Measurements from ENCODE around the gene DENND1B. TPM values are rescaled to one million over a fixed set of nuclear protein-coding genes. Genes with fewer than 3 reads are reported as not detected.

The DENND1B gene
- total RNA-seq, 1 experiment from 2014 or later, result 14.1 TPM

DNA sequence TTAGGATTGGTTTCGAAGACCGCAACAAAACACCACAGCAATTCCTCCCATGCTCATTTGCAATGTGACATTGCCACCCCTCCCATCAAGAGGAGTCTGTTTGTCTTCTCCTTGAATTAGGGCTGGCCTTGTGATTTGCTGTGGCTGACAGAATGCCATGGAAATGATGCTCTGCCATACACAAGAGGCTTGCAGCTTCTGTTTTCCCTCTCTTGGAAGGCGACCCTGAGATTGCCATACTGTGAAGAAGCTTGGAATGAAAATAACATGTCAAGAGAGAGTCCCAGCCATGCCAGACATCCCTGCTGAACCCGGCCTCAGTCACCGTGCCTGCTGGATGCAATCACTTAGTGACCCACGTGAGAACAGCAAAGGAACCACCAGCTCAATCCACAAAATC lies 294.8 kb downstream of the DENND1B start:
- Histone ChIP-seq H3K9me3 (ENCODE audit: insufficient read depth, low read depth) (no peaks in the 10 kb centered on the region), H3K9me2 (ENCODE audit: insufficient read depth) (no peaks in the 10 kb centered on the region), H3K36me3 (ENCODE audit: low read depth) (no peaks in the 10 kb centered on the region), H4K20me1 (ENCODE audit: insufficient read depth) (no peaks in the 10 kb centered on the region), H3K4me2 (no peak overlapping the region), H3K27ac (no peak overlapping the region), H2AFZ (no peak overlapping the region), H3K27me3 (ENCODE audit: insufficient read depth, low read depth) (no peaks in the 10 kb centered on the region), H3F3A (ENCODE audit: insufficient read depth, low read depth) (no peaks in the 10 kb centered on the region), H3K79me2 (ENCODE audit: low read depth) (no peaks in the 10 kb centered on the region), H3K4me1 (replicated peaks; ENCODE audit: insufficient read depth) (no peaks in the 10 kb centered on the region), H3K4me3 (no peak overlapping the region)
- DNase-seq, result no peak
- BruUV-seq (replicated peaks), result no TSS peak
- TF ChIP-seq EZH2 (IDR thresholded peaks at IDR 0.05; ENCODE audit: low read depth), result no peak
- TF ChIP-seq, protein P1, sequence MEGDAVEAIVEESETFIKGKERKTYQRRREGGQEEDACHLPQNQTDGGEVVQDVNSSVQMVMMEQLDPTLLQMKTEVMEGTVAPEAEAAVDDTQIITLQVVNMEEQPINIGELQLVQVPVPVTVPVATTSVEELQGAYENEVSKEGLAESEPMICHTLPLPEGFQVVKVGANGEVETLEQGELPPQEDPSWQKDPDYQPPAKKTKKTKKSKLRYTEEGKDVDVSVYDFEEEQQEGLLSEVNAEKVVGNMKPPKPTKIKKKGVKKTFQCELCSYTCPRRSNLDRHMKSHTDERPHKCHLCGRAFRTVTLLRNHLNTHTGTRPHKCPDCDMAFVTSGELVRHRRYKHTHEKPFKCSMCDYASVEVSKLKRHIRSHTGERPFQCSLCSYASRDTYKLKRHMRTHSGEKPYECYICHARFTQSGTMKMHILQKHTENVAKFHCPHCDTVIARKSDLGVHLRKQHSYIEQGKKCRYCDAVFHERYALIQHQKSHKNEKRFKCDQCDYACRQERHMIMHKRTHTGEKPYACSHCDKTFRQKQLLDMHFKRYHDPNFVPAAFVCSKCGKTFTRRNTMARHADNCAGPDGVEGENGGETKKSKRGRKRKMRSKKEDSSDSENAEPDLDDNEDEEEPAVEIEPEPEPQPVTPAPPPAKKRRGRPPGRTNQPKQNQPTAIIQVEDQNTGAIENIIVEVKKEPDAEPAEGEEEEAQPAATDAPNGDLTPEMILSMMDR (conservative IDR thresholded peaks at IDR 0.05), result no peak
- ChIA-PET CTCF (no interaction called here), POLR2A (ENCODE audit: unreplicated experiment) (no interaction called here)
- intact Hi-C loops (cut with micrococcal nuclease; ENCODE audit: unreplicated experiment), result no loop called here

DNA sequence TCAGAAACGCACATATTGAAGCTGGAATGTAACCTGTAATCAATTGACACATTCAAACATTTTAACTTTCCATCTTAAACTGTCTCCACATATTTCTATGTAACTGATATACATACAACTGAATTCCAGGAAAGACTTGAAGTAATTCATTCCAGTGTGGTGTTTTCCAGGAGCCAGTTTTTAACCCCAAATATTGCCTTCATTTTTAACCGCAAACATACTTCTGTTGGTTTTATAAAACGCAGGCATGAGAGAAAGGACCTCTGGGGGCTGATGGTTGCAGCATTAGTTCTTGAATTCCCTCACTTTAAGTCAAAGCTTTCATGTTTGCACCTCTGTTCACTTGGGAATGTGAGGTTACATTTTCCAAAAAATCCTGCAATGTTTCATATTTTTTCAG lies 303.1 kb downstream of the DENND1B start:
- no peak overlapping the region for H3K4me3 ChIP-seq
- no TSS peak for BruUV-seq (replicated peaks)
- intact Hi-C loops (cut with micrococcal nuclease; ENCODE audit: unreplicated experiment), result no loop called here
- ChIA-PET POLR2A (ENCODE audit: unreplicated experiment) (no interaction called here), CTCF (no interaction called here)
- TF ChIP-seq EZH2 (IDR thresholded peaks at IDR 0.05; ENCODE audit: low read depth), result no peak
- TF ChIP-seq, protein P1 (conservative IDR thresholded peaks at IDR 0.05), result no peak
- no peak overlapping the region for H2AFZ ChIP-seq
- H3K36me3 ChIP-seq (ENCODE audit: low read depth), result no peaks in the 10 kb centered on the region
- no peaks in the 10 kb centered on the region for H3K27me3 ChIP-seq (ENCODE audit: insufficient read depth, low read depth)
- no peak for DNase-seq
- H3K27ac ChIP-seq, result no peak overlapping the region
- H3K9me2 ChIP-seq (ENCODE audit: insufficient read depth), result no peaks in the 10 kb centered on the region
- no peaks in the 10 kb centered on the region for H4K20me1 ChIP-seq (ENCODE audit: insufficient read depth)
- no peaks in the 10 kb centered on the region for H3F3A ChIP-seq (ENCODE audit: insufficient read depth, low read depth)
- H3K4me1 ChIP-seq (replicated peaks; ENCODE audit: insufficient read depth), result no peaks in the 10 kb centered on the region
- no peaks in the 10 kb centered on the region for H3K9me3 ChIP-seq (ENCODE audit: insufficient read depth, low read depth)
- H3K79me2 ChIP-seq (ENCODE audit: low read depth), result no peaks in the 10 kb centered on the region
- no peak overlapping the region for H3K4me2 ChIP-seq

DNA sequence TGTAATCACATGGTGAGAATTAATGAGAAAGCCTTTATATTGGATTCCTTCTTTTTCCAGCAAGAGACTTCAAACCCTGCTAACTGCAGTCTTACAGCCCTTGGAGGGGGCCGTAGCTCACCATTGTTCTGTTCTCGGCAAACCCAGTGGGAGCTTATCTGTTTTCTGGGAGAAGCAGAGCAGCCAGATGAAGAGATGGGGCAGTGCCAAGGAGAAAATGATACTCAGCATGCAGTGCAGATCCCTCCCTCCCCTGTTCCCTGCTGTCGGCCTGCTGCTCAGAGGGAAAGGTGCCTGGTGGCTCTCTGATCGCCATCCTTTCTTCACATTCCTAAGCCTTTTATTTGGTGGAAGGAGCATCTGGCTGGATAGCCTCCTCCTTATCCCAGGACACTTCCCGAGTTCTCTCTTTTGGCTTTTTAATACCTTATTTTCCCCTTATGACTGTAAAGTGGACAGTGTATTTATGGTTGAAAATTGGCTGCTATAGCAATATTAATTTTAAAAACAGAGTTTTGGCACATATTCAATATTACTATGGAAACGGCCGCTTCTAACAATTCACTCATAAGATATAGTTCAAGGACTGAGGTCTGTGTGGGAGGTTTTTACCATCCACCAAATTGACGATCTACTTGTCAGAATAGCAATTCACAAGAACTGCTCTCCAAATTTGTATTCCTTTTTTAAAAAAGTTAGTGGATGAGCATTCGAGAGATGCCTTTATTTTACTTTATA lies 303.9 kb downstream of the DENND1B start:
- CTCF ChIA-PET, result no interaction called here
- no peak for DNase-seq
- no TSS peak for BruUV-seq (replicated peaks)
- intact Hi-C loops (cut with micrococcal nuclease; ENCODE audit: unreplicated experiment), result no loop called here
- Histone ChIP-seq H3K4me3 (no peak overlapping the region), H3K4me1 (replicated peaks; ENCODE audit: insufficient read depth) (no peaks in the 10 kb centered on the region), H3K36me3 (ENCODE audit: low read depth) (no peaks in the 10 kb centered on the region), H2AFZ (no peak overlapping the region), H3K27me3 (ENCODE audit: insufficient read depth, low read depth) (no peaks in the 10 kb centered on the region), H4K20me1 (ENCODE audit: insufficient read depth) (no peaks in the 10 kb centered on the region), H3K4me2 (no peak overlapping the region), H3K27ac (no peak overlapping the region), H3K79me2 (ENCODE audit: low read depth) (no peaks in the 10 kb centered on the region), H3F3A (ENCODE audit: insufficient read depth, low read depth) (no peaks in the 10 kb centered on the region), H3K9me2 (ENCODE audit: insufficient read depth) (no peaks in the 10 kb centered on the region), H3K9me3 (ENCODE audit: insufficient read depth, low read depth) (no peaks in the 10 kb centered on the region)
- no peak for TF ChIP-seq EZH2 (IDR thresholded peaks at IDR 0.05; ENCODE audit: low read depth)
- TF ChIP-seq, protein P1 (conservative IDR thresholded peaks at IDR 0.05), result no peak
- POLR2A ChIA-PET (ENCODE audit: unreplicated experiment), result no interaction called here
